Fibroblast of gingiva (primary cell): ENCODE results near the gene IGSF3.
"Not testable (repeated sequence)": the region's sequence is repeated elsewhere in the genome, so short reads cannot be mapped to it uniquely, and the experiment has no call there.

Experiments used
- DNase-seq: peaks from one replicate; pipeline ENCODE4 v3.0.0-alpha.2; 2011; ENCODE audit warnings: low read depth

Gene IGSF3

GRCh38 chr1:116573431-116574095 lies 94.0 kb downstream of the IGSF3 start:
- no peak for DNase-seq

GRCh38 chr1:116572771-116573430 lies 94.6 kb downstream of the IGSF3 start:
- no peak for DNase-seq

- no peak for DNase-seq
These were observed 95.4 kb downstream of the IGSF3 start for GRCh38 chr1:116572099-116572498.

- no peak for DNase-seq
These were observed 96.2 kb downstream of the IGSF3 start for GRCh38 chr1:116571215-116571919.

- DNase-seq = peak; percentile 80
These were observed 96.9 kb downstream of the IGSF3 start, which contains the start of gene CD58 for GRCh38 chr1:116570358-116571214. CD58 (minus strand) TSS chr1:116571026; CDS start chr1:116570972, 54 bp downstream.

GRCh38 chr1:116569776-116570357 lies 97.7 kb downstream of the IGSF3 start:
- DNase-seq = no peak

GRCh38 chr1:116569381-116569670 lies 98.2 kb downstream of the IGSF3 start:
- DNase-seq = no peak

GRCh38 chr1:116568662-116569380 lies 98.7 kb downstream of the IGSF3 start:
- no peak for DNase-seq

GRCh38 chr1:116567790-116568661 lies 99.5 kb downstream of the IGSF3 start:
- DNase-seq = no peak

GRCh38 chr1:116565222-116565621 lies 102.3 kb downstream of the IGSF3 start:
- DNase-seq = no peak

GRCh38 chr1:116564426-116564825 lies 103.1 kb downstream of the IGSF3 start:
- DNase-seq = no peak

GRCh38 chr1:116562465-116562864 lies 105.1 kb downstream of the IGSF3 start:
- not testable (repeated sequence) for DNase-seq

GRCh38 chr1:116561563-116561962 lies 106.0 kb downstream of the IGSF3 start:
- DNase-seq = no peak

- no peak for DNase-seq
These were observed 106.6 kb downstream of the IGSF3 start for GRCh38 chr1:116560704-116561490.

- no peak for DNase-seq
These were observed 108.2 kb downstream of the IGSF3 start for GRCh38 chr1:116559304-116559761.

GRCh38 chr1:116558571-116558970 lies 109.0 kb downstream of the IGSF3 start:
- DNase-seq = no peak

- no peak for DNase-seq
These were observed 109.4 kb downstream of the IGSF3 start for GRCh38 chr1:116558140-116558549.

- DNase-seq = no peak
These were observed 110.1 kb downstream of the IGSF3 start for GRCh38 chr1:116557323-116557878.
